Endothelial cell of umbilical vein (primary cell): ENCODE data around the gene C20orf144. TPM values are rescaled to one million over a fixed set of nuclear protein-coding genes. Genes with fewer than 3 reads are reported as not detected.

ENCODE experiments used
- BruUV-seq: library from RNA; stranded (reverse); fragments of 400-500 nt; replicated peaks from 2 replicates; lab custom pipeline; 2021; lab: Mats Ljungman, UMichigan
- CTCF ChIA-PET: fragments of 300-600, 350-600 bp; sonication (Branson Sonifier 250); formaldehyde crosslinking; loops from one replicate; lab custom pipeline; 2021; ENCODE audit warnings: antibody characterized with exemption, inconsistent platforms; lab: Charles Lee
- POLR2A ChIA-PET: fragments of 300-600, 350-600 bp; sonication (Branson Sonifier 250); formaldehyde crosslinking; loops from one replicate; lab custom pipeline; 2021; ENCODE audit warnings: antibody characterized with exemption, inconsistent platforms; lab: Charles Lee
- DNase-seq: peaks from one replicate; pipeline ENCODE4 v3.0.0-alpha.2; 2011; ENCODE audit warnings: low read depth, low spot score
- FAIRE-seq: peaks from 2 replicates; lab custom pipeline; 2011; peaks lifted over from hg19 to GRCh38; lab: Jason Lieb, UNC
- H2AFZ ChIP-seq: 2 replicates; pipeline ENCODE4 v1.6.0; 2012; ENCODE audit warnings: low read depth, low read length, control low read depth, inconsistent platforms
- H3K27ac ChIP-seq: 2 replicates; pipeline ENCODE4 v1.5.1; 2011; ENCODE audit warnings: low read depth, mild to moderate bottlenecking, control low read depth, low read length, moderate library complexity; ENCODE audit not compliant: insufficient read depth
- H3K27me3 ChIP-seq, 2 experiments: 2 replicates each; pipeline versions ENCODE4 v1.6.0 to v1.6.1; 2011; ENCODE audit warnings: low read length in 2 of 2, mixed read lengths in 1 of 2; ENCODE audit not compliant: control insufficient read depth in 2 of 2, insufficient read depth in 2 of 2
- H3K36me3 ChIP-seq, 2 experiments: 2 replicates in 1 of 2; 3 replicates in 1 of 2; pipeline ENCODE4 v1.5.1; 2011; ENCODE audit warnings: low read length in 2 of 2, mild to moderate bottlenecking in 1 of 2, moderate library complexity in 1 of 2; ENCODE audit not compliant: control insufficient read depth in 2 of 2, insufficient read depth in 2 of 2; ENCODE audit errors: extremely low read depth in 1 of 2
- H3K4me1 ChIP-seq: 3 replicates; pipeline ENCODE4 v1.5.1; 2011; ENCODE audit warnings: mild to moderate bottlenecking, low read length; ENCODE audit not compliant: control insufficient read depth, insufficient read depth; ENCODE audit errors: extremely low read depth
- H3K4me2 ChIP-seq: 2 replicates; pipeline ENCODE4 v1.6.1; 2011; ENCODE audit warnings: low read length, control low read depth, mixed read lengths; ENCODE audit not compliant: insufficient read depth
- H3K4me3 ChIP-seq, 3 experiments: fragments of 200-600 bp in 1 of 3; sonication (generic), shearing (Covaris generic) in 1 of 3; replicated peaks in 1 of 3; 2 replicates each; pipeline ENCODE4 v1.5.1; 2011 to 2016; ENCODE audit warnings: control low read depth in 3 of 3, low read length in 3 of 3, mild to moderate bottlenecking in 2 of 3, inconsistent platforms in 1 of 3, low read depth in 1 of 3, moderate library complexity in 1 of 3; ENCODE audit not compliant: insufficient read depth in 1 of 3
- H3K79me2 ChIP-seq: 2 replicates; pipeline ENCODE4 v1.6.0; 2012; ENCODE audit warnings: low read length, inconsistent platforms; ENCODE audit not compliant: control insufficient read depth, insufficient read depth
- H3K9ac ChIP-seq: replicated peaks from 2 replicates; pipeline ENCODE3; 2011; ENCODE audit warnings: low read length, control low read depth; ENCODE audit not compliant: insufficient read depth; ENCODE audit errors: extremely low read depth
- H3K9me1 ChIP-seq: replicated peaks from 3 replicates; pipeline ENCODE4 v1.6.0; 2011; ENCODE audit warnings: mild to moderate bottlenecking, low read length; ENCODE audit not compliant: control insufficient read depth, insufficient read depth; ENCODE audit errors: extremely low read depth
- H3K9me3 ChIP-seq: replicated peaks from 2 replicates; pipeline ENCODE4 v1.5.1; 2012; ENCODE audit warnings: low read length, inconsistent platforms; ENCODE audit not compliant: control insufficient read depth, insufficient read depth
- H4K20me1 ChIP-seq: replicated peaks from 2 replicates; pipeline ENCODE3; 2011; ENCODE audit warnings: mild to moderate bottlenecking, low read length; ENCODE audit not compliant: control insufficient read depth, insufficient read depth; ENCODE audit errors: extremely low read depth
- CTCF ChIP-seq, 2 donors: IDR thresholded peaks; 1 replicate in 1 of 2; 2 replicates in 1 of 2; pipeline ENCODE4 v1.5.1; 2011; ENCODE audit warnings: low read length in 2 of 2, mild to moderate bottlenecking in 2 of 2, moderate library complexity in 2 of 2, control low read depth in 1 of 2, inconsistent platforms in 1 of 2, low read depth in 1 of 2; ENCODE audit not compliant: insufficient read depth in 1 of 2; ENCODE audit errors: extremely low read depth in 1 of 2
- EZH2 ChIP-seq: IDR thresholded peaks from 2 replicates; pipeline ENCODE4 v1.6.1; 2012; ENCODE audit warnings: borderline replicate concordance, low read depth, mild to moderate bottlenecking, moderate library complexity, low read length, inconsistent platforms; ENCODE audit not compliant: severe bottlenecking
- FOS ChIP-seq: IDR thresholded peaks from 2 replicates; pipeline ENCODE4 v1.6.1; 2011; ENCODE audit warnings: mild to moderate bottlenecking, low read length, moderate library complexity, borderline replicate concordance; ENCODE audit not compliant: insufficient read depth
- GATA2 ChIP-seq: IDR thresholded peaks from 2 replicates; pipeline ENCODE4 v1.7.0; 2011; ENCODE audit warnings: low read depth, mild to moderate bottlenecking, moderate library complexity, mixed read lengths, low read length; ENCODE audit not compliant: insufficient read length, insufficient read depth
- JUN ChIP-seq: IDR thresholded peaks from 2 replicates; pipeline ENCODE4 v1.6.1; 2011; ENCODE audit warnings: borderline replicate concordance, low read depth; ENCODE audit not compliant: insufficient read length, insufficient read depth
- MAX ChIP-seq: IDR thresholded peaks from 2 replicates; pipeline ENCODE4 v1.6.1; 2011; ENCODE audit not compliant: insufficient read depth, insufficient read length
- MYC ChIP-seq: IDR thresholded peaks from one replicate; pipeline ENCODE4 v1.6.1; 2011; ENCODE audit warnings: mild to moderate bottlenecking, low read depth, low read length
- POLR2A ChIP-seq: IDR thresholded peaks from 2 replicates; pipeline ENCODE4 v1.6.1; 2012; ENCODE audit warnings: low read depth, mild to moderate bottlenecking, control low read depth, low read length
- POLR2AphosphoS5 ChIP-seq: IDR thresholded peaks from 2 replicates; pipeline ENCODE4 v1.6.1; 2012; ENCODE audit warnings: low read depth, mild to moderate bottlenecking, control low read depth, low read length, moderate library complexity; ENCODE audit not compliant: insufficient read depth
- dilution Hi-C: fragments of 300-500 bp; cut with MboI; formaldehyde crosslinking; loops from one replicate; pipeline ENCODE4 v1.15.0; 2019; ENCODE audit warnings: low sequenced_read_pairs; ENCODE audit not compliant: extremely low pct_ligation_motif_present
- intact Hi-C: fragments of 100-400 bp; cut with micrococcal nuclease; formaldehyde crosslinking; loops from one replicate; pipeline ENCODE4 v1.10.0; 2022
- polyA plus RNA-seq, 4 experiments: library from polyadenylated mRNA; depleted of rRNA in 3 of 4; stranded (reverse) in 3 of 4; unstranded in 1 of 4; fragments of >200 nt; gene quantifications; 2 replicates each; pipeline versions ENCODE4 v1.2.1 to v1.2.3, GENCODE V29; 2011 to 2012; ENCODE audit warnings: missing spikeins in 1 of 4
- total RNA-seq: library from RNA; stranded (reverse); gene quantifications from 2 replicates; pipeline ENCODE4 v1.2.3, GENCODE V29; 2021

Gene C20orf144
- total and polyA plus RNA-seq, 2 donors (not counting 3 experiments of a cell fraction or from before 2014, with no cell fraction given), result not detected

- BruUV-seq, result no TSS peak
- no peaks in the 10 kb centered on the region for H3K79me2 ChIP-seq
- FAIRE-seq, result no peak
- H3K4me1 ChIP-seq, result no peaks in the 10 kb centered on the region
- DNase-seq, result no peak
- dilution Hi-C loops, result no loop called here
- POLR2A ChIA-PET, result interaction anchor here (1.1 kb wide), 1 partner anchor 14 kb away, joined by 4 read pairs; no protein-coding TSS in a partner anchor
- no peaks in the 10 kb centered on the region for H3K36me3 ChIP-seq
- intact Hi-C loops, result loop anchor here (1.0 to 5.0 kb wide), 3 partner anchors 137 to 253 kb away; partner anchors contain the start of gene CDK5RAP1
- TF ChIP-seq GATA2 (no peak), POLR2A (no peak)
- no peak overlapping the region for H3K4me2 ChIP-seq
- no peaks in the 10 kb centered on the region for H3K9me1 ChIP-seq
- no peak overlapping the region for H2AFZ ChIP-seq
- no peak overlapping the region for H3K4me3 ChIP-seq
- no peaks in the 10 kb centered on the region for H4K20me1 ChIP-seq
- no peaks in the 10 kb centered on the region for H3K9me3 ChIP-seq
- H3K27me3 ChIP-seq, result no peaks in the 10 kb centered on the region
- CTCF ChIA-PET, result interaction anchor here (0.6 to 5.2 kb wide), 37 partner anchors 9 to 260 kb away, joined by 3 to 58 read pairs (median 4); partner anchors contain the start of genes ACTL10, CBFA2T2, SNTA1 and ZNF341
- no peak overlapping the region for H3K9ac ChIP-seq
- no peak overlapping the region for H3K27ac ChIP-seq
Measured at GRCh38 chr20:33653900-33654596, 8.1 kb upstream of the C20orf144 start.

- Histone ChIP-seq H3K9me3 (no peaks in the 10 kb centered on the region), H3K4me3 (no peak overlapping the region), H3K27me3 (no peaks in the 10 kb centered on the region), H3K79me2 (no peaks in the 10 kb centered on the region), H3K9me1 (no peaks in the 10 kb centered on the region), H3K36me3 (no peaks in the 10 kb centered on the region), H3K4me2 (no peak overlapping the region), H4K20me1 (no peaks in the 10 kb centered on the region), H3K9ac (no peak overlapping the region), H2AFZ (no peak overlapping the region), H3K27ac (no peak overlapping the region), H3K4me1 (no peaks in the 10 kb centered on the region)
- no TSS peak for BruUV-seq
- DNase-seq (no peak), FAIRE-seq (no peak)
- no peak for TF ChIP-seq FOS
- no peak for TF ChIP-seq CTCF (IDR thresholded peaks at IDR 0.05; ENCODE audit: extremely low read depth in 1 of 2, insufficient read depth in 1 of 2, low read depth in 1 of 2, low read length in 2 of 2)
- no peak for TF ChIP-seq JUN
- TF ChIP-seq POLR2A, result no peak
- no peak for TF ChIP-seq MAX
- no peak for TF ChIP-seq POLR2AphosphoS5
- TF ChIP-seq EZH2, result no peak
- no peak for TF ChIP-seq MYC
- TF ChIP-seq GATA2, result no peak
- dilution Hi-C loops, result no loop called here
- CTCF ChIA-PET, result interaction anchor here (0.6 to 5.2 kb wide), 10 partner anchors 9 to 233 kb away, joined by 3 to 58 read pairs (median 14); no protein-coding TSS in a partner anchor
- intact Hi-C loops, result loop anchor here (5.0 kb wide), 1 partner anchor 137 kb away; no protein-coding TSS in a partner anchor
- POLR2A ChIA-PET, result no interaction called here
Measured at GRCh38 chr20:33654680-33655161, 7.4 kb upstream of the C20orf144 start.
